Renal cortical epithelial cell (primary cell): ENCODE measurements around the gene NEBL. TPM values are rescaled to one million over a fixed set of nuclear protein-coding genes. Genes with fewer than 3 reads are reported as not detected.

Experiments used
- DNase-seq: peaks from one replicate; pipeline ENCODE4 v3.0.0-alpha.2; 2011; ENCODE audit warnings: low read depth
- total RNA-seq: library from RNA; depleted of rRNA; stranded (reverse); fragments of >200 nt; gene quantifications from 2 replicates; pipeline ENCODE4 v1.2.3, GENCODE V29; 2014

Gene NEBL
- total RNA-seq, 1 donor from 2014 or later = 25.9 TPM

- DNase-seq = no peak
These were observed 4.0 kb upstream of the NEBL start for GRCh38 chr10:20901110-20901509.

- no peak for DNase-seq
These were observed 1.9 kb upstream of the NEBL start for GRCh38 chr10:20898866-20899535.

- no peak for DNase-seq
These were observed 3.8 kb downstream of the NEBL start for GRCh38 chr10:20893297-20893696.

- no peak for DNase-seq
These were observed 4.3 kb downstream of the NEBL start for GRCh38 chr10:20892796-20893195.

GRCh38 chr10:20892011-20892585, 5.0 kb downstream of the NEBL start:
- DNase-seq = no peak

GRCh38 chr10:20891338-20891714, 5.8 kb downstream of the NEBL start:
- DNase-seq = peak; percentile 24

- no peak for DNase-seq
These were observed 6.4 kb downstream of the NEBL start for GRCh38 chr10:20890491-20891337.

GRCh38 chr10:20890009-20890408, 7.1 kb downstream of the NEBL start:
- no peak for DNase-seq

GRCh38 chr10:20888620-20889330, 8.3 kb downstream of the NEBL start:
- DNase-seq = no peak

- no peak for DNase-seq
These were observed 9.2 kb downstream of the NEBL start for GRCh38 chr10:20887706-20888555.

- peak; percentile 95 for DNase-seq
These were observed 11.4 kb downstream of the NEBL start for GRCh38 chr10:20885678-20886077.

- DNase-seq = no peak
These were observed 13.6 kb downstream of the NEBL start for GRCh38 chr10:20883552-20883951.

- DNase-seq = no peak
These were observed 15.0 kb downstream of the NEBL start for GRCh38 chr10:20882091-20882490.

- no peak for DNase-seq
These were observed 18.0 kb downstream of the NEBL start for GRCh38 chr10:20879136-20879535.

- peak; percentile 50 for DNase-seq
These were observed 18.8 kb downstream of the NEBL start for GRCh38 chr10:20877986-20878983.

GRCh38 chr10:20877554-20877953, 19.6 kb downstream of the NEBL start:
- no peak for DNase-seq

GRCh38 chr10:20874261-20874660, 22.9 kb downstream of the NEBL start:
- DNase-seq = no peak

GRCh38 chr10:20871970-20872369, 25.1 kb downstream of the NEBL start:
- DNase-seq = no peak

GRCh38 chr10:20870834-20871233, 26.3 kb downstream of the NEBL start:
- DNase-seq = no peak

- DNase-seq = no peak
These were observed 34.1 kb downstream of the NEBL start for GRCh38 chr10:20863008-20863407.
